ENCODE measurements around the gene KCNJ1. TPM values are rescaled to one million over a fixed set of nuclear protein-coding genes. Genes with fewer than 3 reads are reported as not detected.

The KCNJ1 gene
- total RNA-seq, 4 donors from 2014 or later = not detected

- Histone ChIP-seq H3K27me3 (no peaks in the 10 kb centered on the region), H3K4me3 (no peak overlapping the region), H3K36me3 (no peaks in the 10 kb centered on the region), H3K4me1 (no peaks in the 10 kb centered on the region), H3K27ac (no peak overlapping the region), H3K9me3 (no peaks in the 10 kb centered on the region)
- no peak for DNase-seq
- intact Hi-C loops (cut with DNase I; ENCODE audit: low total_unique reads) = no loop called here
- TF ChIP-seq POLR2A (IDR thresholded peaks at IDR 0.05) = no peak
- TF ChIP-seq, protein P1, sequence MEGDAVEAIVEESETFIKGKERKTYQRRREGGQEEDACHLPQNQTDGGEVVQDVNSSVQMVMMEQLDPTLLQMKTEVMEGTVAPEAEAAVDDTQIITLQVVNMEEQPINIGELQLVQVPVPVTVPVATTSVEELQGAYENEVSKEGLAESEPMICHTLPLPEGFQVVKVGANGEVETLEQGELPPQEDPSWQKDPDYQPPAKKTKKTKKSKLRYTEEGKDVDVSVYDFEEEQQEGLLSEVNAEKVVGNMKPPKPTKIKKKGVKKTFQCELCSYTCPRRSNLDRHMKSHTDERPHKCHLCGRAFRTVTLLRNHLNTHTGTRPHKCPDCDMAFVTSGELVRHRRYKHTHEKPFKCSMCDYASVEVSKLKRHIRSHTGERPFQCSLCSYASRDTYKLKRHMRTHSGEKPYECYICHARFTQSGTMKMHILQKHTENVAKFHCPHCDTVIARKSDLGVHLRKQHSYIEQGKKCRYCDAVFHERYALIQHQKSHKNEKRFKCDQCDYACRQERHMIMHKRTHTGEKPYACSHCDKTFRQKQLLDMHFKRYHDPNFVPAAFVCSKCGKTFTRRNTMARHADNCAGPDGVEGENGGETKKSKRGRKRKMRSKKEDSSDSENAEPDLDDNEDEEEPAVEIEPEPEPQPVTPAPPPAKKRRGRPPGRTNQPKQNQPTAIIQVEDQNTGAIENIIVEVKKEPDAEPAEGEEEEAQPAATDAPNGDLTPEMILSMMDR (IDR thresholded peaks at IDR 0.05) = no peak
Measured at GRCh38 chr11:128813729-128814128, 53.4 kb downstream of the KCNJ1 start.

GRCh38 chr11:128810784-128811514 lies 56.1 kb downstream of the KCNJ1 start:
- Histone ChIP-seq H3K27ac (no peak overlapping the region), H3K4me3 (no peak overlapping the region), H3K36me3 (no peaks in the 10 kb centered on the region), H3K9me3 (no peaks in the 10 kb centered on the region), H3K27me3 (no peaks in the 10 kb centered on the region), H3K4me1 (no peaks in the 10 kb centered on the region)
- TF ChIP-seq, protein P1 (IDR thresholded peaks at IDR 0.05) = no peak
- TF ChIP-seq POLR2A (IDR thresholded peaks at IDR 0.05) = no peak
- intact Hi-C loops (cut with DNase I; ENCODE audit: low total_unique reads) = no loop called here
- no peak for DNase-seq

- no peak for DNase-seq
- Histone ChIP-seq H3K9me3 (no peaks in the 10 kb centered on the region), H3K27me3 (no peaks in the 10 kb centered on the region), H3K4me3 (no peak overlapping the region), H3K27ac (no peak overlapping the region), H3K36me3 (no peaks in the 10 kb centered on the region), H3K4me1 (no peaks in the 10 kb centered on the region)
- intact Hi-C loops (cut with DNase I; ENCODE audit: low total_unique reads) = no loop called here
- TF ChIP-seq, protein P1 (IDR thresholded peaks at IDR 0.05) = no peak
- no peak for TF ChIP-seq POLR2A (IDR thresholded peaks at IDR 0.05)
Measured at GRCh38 chr11:128809128-128809527, 58.0 kb downstream of the KCNJ1 start.

GRCh38 chr11:128807909-128808308 lies 59.2 kb downstream of the KCNJ1 start:
- H3K27ac ChIP-seq = no peak overlapping the region
- no peak overlapping the region for H3K4me3 ChIP-seq
- no peak for DNase-seq
- no peaks in the 10 kb centered on the region for H3K9me3 ChIP-seq
- no peaks in the 10 kb centered on the region for H3K27me3 ChIP-seq
- intact Hi-C loops (cut with DNase I; ENCODE audit: low total_unique reads) = no loop called here
- no peaks in the 10 kb centered on the region for H3K4me1 ChIP-seq
- no peaks in the 10 kb centered on the region for H3K36me3 ChIP-seq
- TF ChIP-seq, protein P1 (IDR thresholded peaks at IDR 0.05) = no peak
- no peak for TF ChIP-seq POLR2A (IDR thresholded peaks at IDR 0.05)

DNA sequence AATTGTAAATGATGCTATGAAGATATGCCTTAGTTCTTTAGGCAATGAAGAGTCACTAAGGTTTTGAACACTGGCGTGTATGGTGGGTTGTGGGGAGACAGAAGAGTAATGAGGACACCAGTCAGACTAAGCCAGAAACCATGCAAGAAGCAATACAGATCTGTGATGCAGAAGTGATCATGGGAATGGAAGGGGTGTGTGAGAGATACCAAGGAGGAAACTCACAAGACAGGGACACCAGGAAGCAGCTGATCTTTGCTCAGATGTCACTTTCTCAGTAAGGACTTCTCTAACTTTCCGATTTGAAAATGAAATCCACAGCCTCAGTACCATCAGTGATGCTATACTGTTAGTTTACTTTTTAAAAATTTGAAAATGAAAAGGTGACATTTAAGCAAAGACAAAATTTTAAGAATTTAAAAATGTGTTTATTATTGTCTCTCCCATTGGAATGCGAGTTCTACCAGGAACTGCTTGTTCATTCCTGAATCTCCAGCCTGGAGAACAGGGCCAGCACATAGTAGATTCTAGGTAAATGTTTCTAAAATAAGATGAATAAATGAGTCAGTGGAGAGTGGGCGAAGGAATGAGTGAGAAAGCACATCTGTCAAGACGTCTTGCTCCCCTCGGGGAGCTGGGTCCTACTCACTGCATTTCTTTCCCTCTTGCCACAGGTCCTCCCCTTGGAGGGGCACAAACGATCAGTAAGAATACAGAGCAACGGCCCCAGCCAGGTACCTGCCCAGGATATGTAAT lies 60.4 kb downstream of the KCNJ1 start:
- TF ChIP-seq, protein P1 (IDR thresholded peaks at IDR 0.05) = no peak
- TF ChIP-seq POLR2A (IDR thresholded peaks at IDR 0.05) = no peak
- Histone ChIP-seq H3K27me3 (no peaks in the 10 kb centered on the region), H3K4me1 (no peaks in the 10 kb centered on the region), H3K36me3 (no peaks in the 10 kb centered on the region), H3K27ac (no peak overlapping the region), H3K4me3 (no peak overlapping the region), H3K9me3 (no peaks in the 10 kb centered on the region)
- intact Hi-C loops (cut with DNase I; ENCODE audit: low total_unique reads) = no loop called here
- DNase-seq = no peak
